Breast epithelium (tissue), 4 donors: ENCODE data around the gene HEXIM2. TPM values are rescaled to one million over a fixed set of nuclear protein-coding genes. Genes with fewer than 3 reads are reported as not detected.

Source experiments
- DNase-seq, 2 donors: peaks; one replicate each; pipeline ENCODE4 v3.0.0-alpha.2; 2019; ENCODE audit warnings: low spot score in 2 of 2
- H3K27ac ChIP-seq, 2 donors: fragments of 200-600 bp; sonication (generic) in 1 of 2; one replicate each; pipeline ENCODE4 v1.5.1; 2016 to 2019; ENCODE audit warnings: mild to moderate bottlenecking in 1 of 2
- H3K27me3 ChIP-seq, 2 donors: fragments of 200-600 bp; sonication (generic) in 1 of 2; one replicate each; pipeline versions ENCODE4 v1.5.1 to v1.6.0; 2017 to 2019; ENCODE audit warnings: control low read depth in 1 of 2, mild to moderate bottlenecking in 1 of 2
- H3K36me3 ChIP-seq: fragments of 200-600 bp; one replicate; pipeline ENCODE4 v1.5.1; 2019
- H3K4me1 ChIP-seq, 2 donors: fragments of 200-600 bp; sonication (generic); one replicate each; pipeline ENCODE4 v1.5.1; 2016 to 2019; ENCODE audit warnings: control low read depth in 1 of 2
- H3K4me3 ChIP-seq, 3 donors: fragments of 200-600 bp; sonication (generic); 1 replicate in 2 of 3; 2 replicates in 1 of 3; pipeline ENCODE4 v1.5.1; 2016 to 2019; ENCODE audit warnings: mild to moderate bottlenecking in 3 of 3, moderate library complexity in 2 of 3
- H3K9me3 ChIP-seq, 2 donors: fragments of 200-600 bp; sonication (generic) in 1 of 2; one replicate each; pipeline ENCODE4 v1.5.1; 2016 to 2019; ENCODE audit warnings: control low read depth in 1 of 2
- POLR2A ChIP-seq: fragments of 450-650 bp; IDR thresholded peaks from one replicate; pipeline ENCODE4 v1.6.1; 2016; ENCODE audit warnings: antibody characterized with exemption, mild to moderate bottlenecking, moderate library complexity
- POLR2AphosphoS5 ChIP-seq, 3 donors: sonication (generic); formaldehyde crosslinking; IDR thresholded peaks; one replicate each; pipeline ENCODE4 v1.6.1; 2017; ENCODE audit warnings: antibody characterized with exemption in 3 of 3
- intact Hi-C: fragments of 100-400 bp; cut with DNase I; formaldehyde crosslinking; loops from one replicate; pipeline ENCODE4 v1.15.1; 2023; ENCODE audit warnings: low total_unique reads
- total RNA-seq, 3 donors: library from RNA; depleted of rRNA; stranded (reverse); fragments of >200 nt; gene quantifications; one replicate each; pipeline ENCODE4 v1.1.0, GENCODE V29; 2016
- TF ChIP-seq, protein P1 (sequence below), 3 donors: fragments of 450-650 bp; IDR thresholded peaks; one replicate each; pipeline ENCODE4 v1.5.1; 2016 to 2017; ENCODE audit warnings: antibody characterized with exemption in 3 of 3, mild to moderate bottlenecking in 3 of 3, moderate library complexity in 3 of 3

The HEXIM2 gene
- total RNA-seq, 3 donors from 2014 or later: 6.6 to 13.3 (median 13.2) TPM

DNA sequence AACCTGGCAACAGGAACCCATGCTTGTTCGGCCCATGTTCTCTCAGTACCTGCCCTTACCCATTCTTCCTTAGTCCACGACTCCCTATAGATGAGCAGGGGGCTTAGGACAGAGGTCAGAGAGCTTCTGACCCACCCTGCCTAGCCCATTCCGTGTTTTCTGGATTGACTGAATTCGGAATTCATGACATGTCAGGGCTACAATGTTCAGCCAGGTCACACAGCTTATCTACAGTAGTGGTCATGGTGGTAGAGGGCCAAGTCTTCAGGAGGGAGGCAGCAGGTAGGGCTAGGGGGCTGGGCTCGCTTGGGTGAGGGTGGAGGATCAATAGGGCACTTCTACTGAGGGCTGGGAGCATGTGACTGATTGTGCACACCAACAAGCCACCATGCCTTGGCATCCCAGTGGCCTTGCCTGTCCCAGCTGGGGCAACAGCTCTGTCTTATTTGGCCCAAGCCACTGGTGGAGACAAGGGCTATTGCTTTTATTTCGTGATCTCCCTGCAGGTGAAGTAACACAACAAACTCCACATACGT lies 3.1 kb downstream of the HEXIM2 start:
- intact Hi-C loops: loop anchor here (1.0 kb wide), 1 partner anchor 45 kb away; no protein-coding TSS in a partner anchor
- Histone ChIP-seq H3K27me3 (no peaks in the 10 kb centered on the region), H3K36me3 (no peaks in the 10 kb centered on the region), H3K9me3 (no peaks in the 10 kb centered on the region), H3K27ac (no peak overlapping the region), H3K4me3 (no peak overlapping the region), H3K4me1 (peaks cover 1 to 11% of the 10 kb centered on the region in 2 donors)
- no peak for TF ChIP-seq POLR2AphosphoS5 (IDR thresholded peaks at IDR 0.05)
- TF ChIP-seq POLR2A: no peak
- TF ChIP-seq, protein P1, sequence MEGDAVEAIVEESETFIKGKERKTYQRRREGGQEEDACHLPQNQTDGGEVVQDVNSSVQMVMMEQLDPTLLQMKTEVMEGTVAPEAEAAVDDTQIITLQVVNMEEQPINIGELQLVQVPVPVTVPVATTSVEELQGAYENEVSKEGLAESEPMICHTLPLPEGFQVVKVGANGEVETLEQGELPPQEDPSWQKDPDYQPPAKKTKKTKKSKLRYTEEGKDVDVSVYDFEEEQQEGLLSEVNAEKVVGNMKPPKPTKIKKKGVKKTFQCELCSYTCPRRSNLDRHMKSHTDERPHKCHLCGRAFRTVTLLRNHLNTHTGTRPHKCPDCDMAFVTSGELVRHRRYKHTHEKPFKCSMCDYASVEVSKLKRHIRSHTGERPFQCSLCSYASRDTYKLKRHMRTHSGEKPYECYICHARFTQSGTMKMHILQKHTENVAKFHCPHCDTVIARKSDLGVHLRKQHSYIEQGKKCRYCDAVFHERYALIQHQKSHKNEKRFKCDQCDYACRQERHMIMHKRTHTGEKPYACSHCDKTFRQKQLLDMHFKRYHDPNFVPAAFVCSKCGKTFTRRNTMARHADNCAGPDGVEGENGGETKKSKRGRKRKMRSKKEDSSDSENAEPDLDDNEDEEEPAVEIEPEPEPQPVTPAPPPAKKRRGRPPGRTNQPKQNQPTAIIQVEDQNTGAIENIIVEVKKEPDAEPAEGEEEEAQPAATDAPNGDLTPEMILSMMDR (IDR thresholded peaks at IDR 0.05): no peak
- no peak for DNase-seq

DNA sequence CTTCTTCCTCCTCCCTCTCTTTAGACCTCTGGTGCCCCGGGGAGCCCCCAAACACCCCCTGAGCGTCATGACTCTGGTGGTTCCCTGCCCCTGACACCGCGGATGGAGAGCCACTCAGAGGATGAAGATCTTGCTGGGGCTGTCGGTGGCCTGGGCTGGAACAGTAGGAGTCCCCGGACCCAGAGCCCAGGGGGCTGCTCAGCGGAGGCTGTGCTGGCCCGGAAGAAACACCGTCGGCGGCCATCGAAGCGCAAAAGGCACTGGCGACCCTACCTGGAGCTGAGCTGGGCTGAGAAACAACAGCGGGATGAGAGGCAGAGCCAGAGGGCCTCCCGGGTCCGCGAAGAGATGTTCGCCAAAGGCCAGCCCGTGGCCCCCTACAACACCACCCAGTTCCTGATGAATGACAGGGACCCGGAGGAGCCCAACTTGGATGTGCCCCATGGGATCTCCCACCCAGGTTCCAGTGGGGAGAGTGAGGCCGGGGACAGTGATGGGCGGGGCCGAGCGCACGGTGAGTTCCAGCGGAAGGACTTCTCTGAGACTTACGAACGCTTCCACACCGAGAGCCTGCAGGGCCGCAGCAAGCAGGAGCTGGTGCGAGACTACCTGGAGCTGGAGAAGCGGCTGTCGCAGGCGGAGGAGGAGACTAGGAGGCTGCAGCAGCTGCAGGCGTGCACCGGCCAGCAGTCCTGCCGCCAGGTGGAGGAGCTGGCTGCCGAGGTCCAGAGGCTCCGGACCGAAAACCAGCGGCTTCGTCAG lies 7.5 kb downstream of the HEXIM2 start:
- peak overlapping the region in 2 of 3 donors; percentile 34 to 52 for H3K4me3 ChIP-seq
- H3K4me1 ChIP-seq: peaks cover 8 to 14% of the 10 kb centered on the region in 2 donors
- no peaks in the 10 kb centered on the region for H3K36me3 ChIP-seq
- H3K27ac ChIP-seq: peak overlapping the region; percentile 96 to 97
- no peaks in the 10 kb centered on the region for H3K27me3 ChIP-seq
- TF ChIP-seq POLR2A (no peak), POLR2AphosphoS5 (IDR thresholded peaks at IDR 0.05) (no peak)
- TF ChIP-seq, protein P1 (IDR thresholded peaks at IDR 0.05): peak in 1 of 3 donors; percentile 21
- intact Hi-C loops: no loop called here
- DNase-seq: peak in 1 of 2 donors; percentile 55
- H3K9me3 ChIP-seq: no peaks in the 10 kb centered on the region

DNA sequence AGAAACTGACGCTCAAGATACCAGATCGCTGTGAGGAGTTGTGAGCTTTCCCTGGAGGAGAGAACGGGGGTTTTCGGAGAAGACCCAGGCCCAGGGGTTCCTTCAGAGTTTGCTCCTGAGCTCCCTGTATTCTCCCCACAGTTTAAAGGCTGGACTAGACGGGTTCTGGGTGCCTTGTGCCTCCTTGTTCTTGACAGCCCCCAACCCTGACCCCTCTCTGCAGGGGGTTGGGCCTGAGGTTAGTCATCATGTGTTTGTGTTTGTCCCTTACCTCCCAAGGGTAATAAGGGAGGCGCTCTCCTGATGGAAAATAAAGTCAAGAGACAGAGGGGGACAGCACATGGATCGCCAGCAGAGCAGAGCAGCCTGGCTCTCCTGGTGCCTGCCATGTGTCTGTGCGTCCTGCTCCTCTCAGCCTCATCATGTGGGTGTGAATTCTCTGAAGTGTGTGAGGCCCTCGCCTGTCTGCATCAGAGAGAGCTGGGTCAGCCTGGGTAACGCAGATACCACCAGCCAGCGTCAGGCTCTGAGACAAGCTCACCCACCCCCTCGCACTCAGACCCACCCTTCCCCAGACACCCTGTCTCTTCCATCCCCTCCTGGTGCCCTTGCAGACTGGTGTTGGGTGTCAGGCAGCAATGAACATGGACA lies 8.7 kb downstream of the HEXIM2 start:
- Histone ChIP-seq H3K27ac (peak overlapping the region; percentile 96 to 97), H3K4me1 (peaks cover 8 to 14% of the 10 kb centered on the region in 2 donors), H3K27me3 (no peaks in the 10 kb centered on the region), H3K36me3 (no peaks in the 10 kb centered on the region), H3K9me3 (no peaks in the 10 kb centered on the region), H3K4me3 (peak overlapping the region in 2 of 3 donors; percentile 49 to 63)
- intact Hi-C loops: no loop called here
- no peak for DNase-seq
- TF ChIP-seq POLR2A (no peak), POLR2AphosphoS5 (IDR thresholded peaks at IDR 0.05) (no peak)
- TF ChIP-seq, protein P1 (IDR thresholded peaks at IDR 0.05): no peak

DNA sequence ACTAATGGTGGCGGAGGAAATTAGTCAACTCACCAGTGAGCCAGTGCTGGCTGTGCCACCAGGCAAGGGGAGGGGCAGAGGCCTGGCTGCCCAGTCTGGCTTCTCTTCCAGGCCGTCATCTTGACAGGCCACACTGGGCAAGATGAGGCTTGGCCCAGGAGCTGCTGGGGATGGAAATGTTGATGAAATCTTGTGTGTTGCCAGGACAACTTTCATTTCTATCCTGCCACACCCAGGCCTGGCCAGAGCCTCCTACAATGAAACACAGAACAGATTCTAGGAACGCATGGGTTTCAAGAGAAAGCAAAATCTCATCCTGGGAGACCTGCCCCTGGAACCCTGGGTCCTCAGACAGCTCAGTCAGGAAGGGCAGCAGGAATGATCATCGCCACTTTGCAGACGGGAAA lies 9.3 kb downstream of the HEXIM2 start:
- peak; percentile 82 to 91 for DNase-seq
- peaks cover 8 to 14% of the 10 kb centered on the region in 2 donors for H3K4me1 ChIP-seq
- no peaks in the 10 kb centered on the region for H3K9me3 ChIP-seq
- no peaks in the 10 kb centered on the region for H3K36me3 ChIP-seq
- TF ChIP-seq POLR2A (peak; percentile 18), POLR2AphosphoS5 (IDR thresholded peaks at IDR 0.05) (peak; percentile 26 to 68 (median 54))
- TF ChIP-seq, protein P1 (IDR thresholded peaks at IDR 0.05): no peak
- H3K27me3 ChIP-seq: no peaks in the 10 kb centered on the region
- H3K27ac ChIP-seq: peak overlapping the region; percentile 96 to 97
- intact Hi-C loops: no loop called here
- H3K4me3 ChIP-seq: peak overlapping the region; percentile 30 to 63 (median 49)
